Ovary (tissue), 9 donors: ENCODE measurements around the gene REV3L. TPM values are rescaled to one million over a fixed set of nuclear protein-coding genes. Genes with fewer than 3 reads are reported as not detected.
"Not testable (repeated sequence)": the region's sequence is repeated elsewhere in the genome, so short reads cannot be mapped to it uniquely, and the experiment has no call there.

Source experiments
- DNase-seq, 5 donors: peaks; one replicate each; pipeline ENCODE4 v3.0.0-alpha.2; 2019 to 2020
- H3K27ac ChIP-seq, 2 donors: fragments of 200-600 bp; one replicate each; pipeline versions ENCODE4 v1.5.1 to v1.8.0; 2019 to 2022
- H3K27me3 ChIP-seq: fragments of 200-600 bp; one replicate; pipeline ENCODE4 v1.8.0; 2022
- H3K36me3 ChIP-seq: fragments of 200-600 bp; sonication (generic); one replicate; pipeline ENCODE4 v1.5.1; 2019
- H3K4me1 ChIP-seq: one replicate; pipeline ENCODE4 v1.8.1; 2013; ENCODE audit warnings: mild to moderate bottlenecking, moderate library complexity; ENCODE audit not compliant: insufficient read depth
- H3K4me3 ChIP-seq: fragments of 200-600 bp; sonication (generic); one replicate; pipeline ENCODE4 v1.5.1; 2017
- H3K9me3 ChIP-seq, 2 donors: fragments of 200-600 bp in 1 of 2; sonication (generic) in 1 of 2; one replicate each; pipeline versions ENCODE4 v1.5.1 to v1.8.1; 2013 to 2019; ENCODE audit warnings: mild to moderate bottlenecking in 1 of 2, moderate library complexity in 1 of 2
- CTCF ChIP-seq, 3 donors: fragments of 450-650 bp in 2 of 3; fragments of 200-600 bp in 1 of 3; IDR thresholded peaks; one replicate each; pipeline versions ENCODE4 v1.5.1 to v1.8.0; 2016 to 2022; ENCODE audit warnings: antibody characterized with exemption in 3 of 3, mild to moderate bottlenecking in 1 of 3
- EP300 ChIP-seq: sonication (generic); formaldehyde crosslinking; IDR thresholded peaks from one replicate; pipeline ENCODE4 v1.6.1; 2017; ENCODE audit warnings: antibody characterized with exemption
- POLR2A ChIP-seq: fragments of 450-650 bp; IDR thresholded peaks from one replicate; pipeline ENCODE4 v1.6.1; 2017; ENCODE audit warnings: antibody characterized with exemption, mild to moderate bottlenecking, moderate library complexity
- WGBS, 3 donors: extraction: QIAGEN DNeasy Blood & Tissue Kit in 1 of 3; methylation state at CpG; one replicate each; pipeline versions ENCODE4 v1.1.5 to v1.1.7; 2013 to 2017; 5-methylcytosine and 5-hydroxymethylcytosine counted together
- intact Hi-C, 4 donors: fragments of 100-400 bp; cut with DNase I; formaldehyde crosslinking; loops; one replicate each; pipeline versions ENCODE4 v1.11.0 to v1.15.1; 2022 to 2023
- polyA plus RNA-seq, 2 donors: library from polyadenylated mRNA; stranded (reverse); fragments of 200-250 nt in 1 of 2; fragments of 350-450 nt in 1 of 2; fragmentation: Illumina TruSeq in 1 of 2; extraction: RNeasy Lipid Tissue Mini Kit (QIAGEN cat#74804) in 1 of 2; gene quantifications; one replicate each; pipeline ENCODE4 v1.2.3, GENCODE V29; 2013 to 2014
- total RNA-seq, 7 donors: library from RNA; depleted of rRNA in 2 of 7; stranded (reverse); fragments of >200 nt in 2 of 7; fragmentation: NEBNext Ultra II Directional in 3 of 7; extraction: Animal tissue kit (Norgen Biotek cat#: 25700) in 3 of 7; gene quantifications; one replicate each; pipeline versions ENCODE4 v1.1.0 to v1.2.4, GENCODE V29; 2016 to 2023
- donor health status: DM: no; HTN: no; CAD: no; lungs with moderate emphysema.
- donor health status: DM: no; HTN: no; CAD: no.
- donor health status: Bipolar disorder and iron deficiency.
- donor health status: DM: yes; HTN: yes; CAD: no.
- donor health status: DM: no; HTN: no; CAD: no.
- donor health status: DM: yes; HTN: yes; CAD: no.

Gene REV3L
- total and polyA plus RNA-seq, 9 donors: 8.5 to 55.2 (median 31.0) TPM

DNA sequence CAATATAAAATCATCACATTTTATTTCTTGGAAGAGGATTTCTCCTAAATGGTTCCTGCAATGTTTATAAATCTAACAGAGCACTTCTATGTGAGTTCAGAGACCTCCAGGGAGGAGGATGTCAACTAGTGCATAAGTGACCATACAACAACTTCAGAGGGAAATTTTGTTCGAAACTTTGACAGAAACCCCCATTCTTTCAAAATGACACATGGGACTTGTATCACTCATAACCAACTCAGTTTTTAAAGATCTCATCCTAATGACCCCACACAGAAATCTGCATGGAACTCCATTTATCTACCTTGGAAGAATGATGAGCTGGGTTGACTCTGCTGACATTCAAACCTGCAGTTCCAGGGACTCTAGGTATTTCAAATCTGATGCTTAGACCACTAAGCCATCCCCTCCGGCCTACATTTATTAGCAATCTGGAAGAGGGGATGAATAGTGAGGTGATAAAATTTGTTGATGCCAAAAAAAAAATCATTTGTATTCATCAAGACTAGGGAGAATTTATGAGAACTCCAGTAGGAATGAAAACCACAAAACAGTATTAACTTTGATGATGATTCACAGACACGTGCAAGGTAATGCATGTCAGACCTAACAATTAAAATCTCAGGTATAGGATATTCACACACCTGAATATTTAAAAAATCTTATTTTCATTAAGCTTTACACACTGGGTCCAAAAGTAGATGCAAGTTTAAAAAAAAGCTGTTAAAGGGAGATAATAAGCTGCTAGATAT lies 153.0 kb downstream of the REV3L start:
- no peaks in the 10 kb centered on the region for H3K27me3 ChIP-seq
- H3K9me3 ChIP-seq: no peaks in the 10 kb centered on the region
- H3K36me3 ChIP-seq: no peaks in the 10 kb centered on the region
- DNase-seq: no peak
- no peaks in the 10 kb centered on the region for H3K4me1 ChIP-seq
- 96 to 97% (median 96%) methylated on average over 3 of the region's 3 CpGs for WGBS, 3 donors
- no peak overlapping the region for H3K4me3 ChIP-seq
- TF ChIP-seq EP300 (no peak), CTCF (IDR thresholded peaks at IDR 0.05) (no peak), POLR2A (no peak)
- intact Hi-C loops: no loop called here
- no peak overlapping the region for H3K27ac ChIP-seq

DNA sequence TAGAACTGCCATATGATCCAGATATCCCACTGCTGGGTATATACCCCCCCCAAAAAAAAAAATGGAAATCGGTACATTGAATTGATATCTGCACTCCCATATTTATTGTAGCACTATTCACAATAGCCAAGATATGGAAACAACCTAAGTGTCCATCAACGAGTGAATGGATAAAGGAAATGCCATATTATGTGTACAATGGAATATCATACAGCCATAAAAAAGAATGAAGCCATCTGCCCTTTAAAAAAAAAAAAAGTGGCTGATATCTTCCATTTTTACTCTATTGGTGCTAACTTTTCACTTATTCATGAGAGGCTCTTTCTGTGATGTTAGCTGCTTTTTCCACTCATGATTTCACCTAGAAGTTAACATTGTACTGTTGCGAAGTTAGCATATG lies 156.5 kb downstream of the REV3L start:
- no peak for DNase-seq
- WGBS, 3 donors: 97 to 99% (median 99%) methylated on average over 3 of the region's 3 CpGs
- no peak overlapping the region for H3K27ac ChIP-seq

GRCh38 chr6:111322145-111322544 lies 160.9 kb downstream of the REV3L start:
- Histone ChIP-seq H3K36me3 (no peaks in the 10 kb centered on the region), H3K9me3 (no peaks in the 10 kb centered on the region), H3K27me3 (no peaks in the 10 kb centered on the region), H3K4me1 (no peaks in the 10 kb centered on the region), H3K4me3 (no peak overlapping the region), H3K27ac (no peak overlapping the region)
- no peak for TF ChIP-seq CTCF (IDR thresholded peaks at IDR 0.05)
- no peak for TF ChIP-seq EP300
- TF ChIP-seq POLR2A: no peak
- intact Hi-C loops: no loop called here
- DNase-seq: no peak
- WGBS, 3 donors: 93 to 95% (median 94%) methylated on average over 2 of the region's 2 CpGs

More for the DNA sequence above, 156.5 kb downstream of the REV3L start:
- H3K4me1 ChIP-seq: no peaks in the 10 kb centered on the region
- intact Hi-C loops: no loop called here
- TF ChIP-seq CTCF (IDR thresholded peaks at IDR 0.05) (no peak), EP300 (no peak)
- no peaks in the 10 kb centered on the region for H3K36me3 ChIP-seq
- no peak overlapping the region for H3K4me3 ChIP-seq
- H3K9me3 ChIP-seq: no peaks in the 10 kb centered on the region
- no peaks in the 10 kb centered on the region for H3K27me3 ChIP-seq

GRCh38 chr6:111307950-111308349 lies 175.1 kb downstream of the REV3L start:
- 98 to 99% (median 99%) methylated on average over 4 of the region's 4 CpGs for WGBS, 3 donors
- H3K36me3 ChIP-seq, H3K4me1 ChIP-seq: not testable (repeated sequence)

DNA sequence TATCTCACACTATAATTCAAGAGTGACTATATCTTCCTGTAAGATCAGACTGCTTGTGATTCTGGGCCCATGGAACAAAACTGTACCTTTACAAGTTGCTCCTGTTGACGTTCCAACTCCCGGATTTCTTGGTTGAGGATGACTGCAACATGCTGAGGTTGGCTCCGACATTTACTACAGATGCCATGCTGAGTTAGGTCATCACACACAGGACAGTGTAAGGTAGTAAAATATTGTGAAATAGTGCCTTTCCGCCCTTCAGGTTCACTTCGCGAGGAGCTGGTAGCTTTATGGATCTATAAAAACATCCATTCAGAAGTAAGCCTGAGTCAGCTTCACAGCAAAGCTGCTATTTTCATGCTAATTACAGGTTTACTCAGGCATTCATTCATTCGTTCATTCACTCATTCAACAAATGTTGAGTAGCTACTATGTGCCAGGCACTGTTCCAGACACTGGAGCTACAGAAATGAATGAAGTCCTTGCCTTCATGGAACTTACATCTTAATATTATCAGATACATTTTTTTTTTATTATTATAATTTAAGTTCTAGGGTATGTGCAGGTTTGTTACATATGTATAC lies 175.7 kb downstream of the REV3L start:
- DNase-seq: no peak
- H3K9me3 ChIP-seq: no peaks in the 10 kb centered on the region
- H3K27ac ChIP-seq: no peak overlapping the region
- no peak for TF ChIP-seq EP300
- no peak for TF ChIP-seq CTCF (IDR thresholded peaks at IDR 0.05)
- no peak for TF ChIP-seq POLR2A
- H3K27me3 ChIP-seq: no peaks in the 10 kb centered on the region
- no peak overlapping the region for H3K4me3 ChIP-seq
- no peaks in the 10 kb centered on the region for H3K4me1 ChIP-seq
- WGBS, 3 donors: 82 to 93% (median 92%) methylated on average over 7 of the region's 7 CpGs
- no peaks in the 10 kb centered on the region for H3K36me3 ChIP-seq
- intact Hi-C loops: no loop called here

More at GRCh38 chr6:111307950-111308349, 175.1 kb downstream of the REV3L start:
- H3K27me3 ChIP-seq, H3K4me3 ChIP-seq, DNase-seq, intact Hi-C loops, H3K27ac ChIP-seq, H3K9me3 ChIP-seq: not testable (repeated sequence)
